Esophagus squamous epithelium (tissue), 4 donors: ENCODE results near the gene GYG1.

ENCODE experiments used
- POLR2A ChIP-seq, 4 donors: fragments of 450-650 bp; IDR thresholded peaks; one replicate each; pipeline ENCODE4 v1.6.1; 2017; ENCODE audit warnings: antibody characterized with exemption in 4 of 4, mild to moderate bottlenecking in 4 of 4, moderate library complexity in 3 of 4
- TF ChIP-seq, protein P1 (sequence below), 6 experiments: fragments of 450-650 bp in 4 of 6; fragments of 200-600 bp in 2 of 6; sonication (generic) in 2 of 6; IDR thresholded peaks; one replicate each; pipeline ENCODE4 v1.5.1; 2016 to 2019; ENCODE audit warnings: antibody characterized with exemption in 6 of 6, mild to moderate bottlenecking in 4 of 6, moderate library complexity in 4 of 6

DNA sequence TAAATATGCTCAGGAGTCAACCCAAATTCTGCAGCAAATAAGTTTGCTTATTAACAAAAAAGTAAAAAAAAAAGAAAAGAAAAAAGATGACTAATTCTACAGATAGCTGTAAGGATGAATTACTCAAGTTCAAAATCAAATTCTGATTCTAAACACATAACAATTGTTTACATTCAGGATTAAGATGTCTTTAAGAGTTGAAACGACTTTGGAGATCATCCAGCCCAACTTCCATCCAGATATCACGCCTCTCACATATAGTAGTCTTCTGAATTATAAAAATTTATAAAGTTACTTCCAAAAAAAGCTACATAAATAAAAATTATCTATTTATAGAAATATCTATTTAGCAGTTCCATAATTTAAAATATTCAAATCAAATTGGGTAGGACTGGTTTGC is 39.8 kb downstream of the GYG1 start:
- TF ChIP-seq, protein P1, sequence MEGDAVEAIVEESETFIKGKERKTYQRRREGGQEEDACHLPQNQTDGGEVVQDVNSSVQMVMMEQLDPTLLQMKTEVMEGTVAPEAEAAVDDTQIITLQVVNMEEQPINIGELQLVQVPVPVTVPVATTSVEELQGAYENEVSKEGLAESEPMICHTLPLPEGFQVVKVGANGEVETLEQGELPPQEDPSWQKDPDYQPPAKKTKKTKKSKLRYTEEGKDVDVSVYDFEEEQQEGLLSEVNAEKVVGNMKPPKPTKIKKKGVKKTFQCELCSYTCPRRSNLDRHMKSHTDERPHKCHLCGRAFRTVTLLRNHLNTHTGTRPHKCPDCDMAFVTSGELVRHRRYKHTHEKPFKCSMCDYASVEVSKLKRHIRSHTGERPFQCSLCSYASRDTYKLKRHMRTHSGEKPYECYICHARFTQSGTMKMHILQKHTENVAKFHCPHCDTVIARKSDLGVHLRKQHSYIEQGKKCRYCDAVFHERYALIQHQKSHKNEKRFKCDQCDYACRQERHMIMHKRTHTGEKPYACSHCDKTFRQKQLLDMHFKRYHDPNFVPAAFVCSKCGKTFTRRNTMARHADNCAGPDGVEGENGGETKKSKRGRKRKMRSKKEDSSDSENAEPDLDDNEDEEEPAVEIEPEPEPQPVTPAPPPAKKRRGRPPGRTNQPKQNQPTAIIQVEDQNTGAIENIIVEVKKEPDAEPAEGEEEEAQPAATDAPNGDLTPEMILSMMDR (IDR thresholded peaks at IDR 0.05) = no peak
- no peak for TF ChIP-seq POLR2A (IDR thresholded peaks at IDR 0.05)
